Daoy (cell line): ENCODE data around the gene ZNF467. TPM values are rescaled to one million over a fixed set of nuclear protein-coding genes. Genes with fewer than 3 reads are reported as not detected.
A peak's percentile ranks its signal among the peaks of the same experiment; 100 is the strongest.

Experiments
- DNase-seq: peaks from one replicate; pipeline ENCODE4 v3.0.0-alpha.2; 2015; ENCODE audit warnings: low read depth
- total RNA-seq: library from RNA; depleted of rRNA; stranded (reverse); fragments of >200 nt; shearing (Covaris generic); gene quantifications from 2 replicates; pipeline ENCODE4 v1.2.3, GENCODE V29; 2014

The ZNF467 gene
- total RNA-seq, 1 experiment from 2014 or later, result 0.34 TPM

- no peak for DNase-seq
Measured at GRCh38 chr7:149808311-149808710, 34.9 kb upstream of the ZNF467 start.

GRCh38 chr7:149806726-149807125 lies 33.3 kb upstream of the ZNF467 start:
- no peak for DNase-seq

GRCh38 chr7:149804106-149804505 lies 30.7 kb upstream of the ZNF467 start:
- no peak for DNase-seq

- no peak for DNase-seq
Measured at GRCh38 chr7:149803551-149804074, 30.2 kb upstream of the ZNF467 start.

GRCh38 chr7:149802966-149803365 lies 29.6 kb upstream of the ZNF467 start:
- no peak for DNase-seq

- DNase-seq, result no peak
Measured at GRCh38 chr7:149801816-149802215, 28.4 kb upstream of the ZNF467 start.

- no peak for DNase-seq
Measured at GRCh38 chr7:149801002-149801566, 27.7 kb upstream of the ZNF467 start.

- no peak for DNase-seq
Measured at GRCh38 chr7:149800169-149800555, 26.8 kb upstream of the ZNF467 start.

GRCh38 chr7:149799397-149800168 lies 26.2 kb upstream of the ZNF467 start:
- peak; percentile 54 for DNase-seq

- DNase-seq, result no peak
Measured at GRCh38 chr7:149797771-149798170, 24.4 kb upstream of the ZNF467 start.

- DNase-seq, result no peak
Measured at GRCh38 chr7:149796287-149796860, 23.0 kb upstream of the ZNF467 start.

GRCh38 chr7:149795126-149795525 lies 21.7 kb upstream of the ZNF467 start:
- no peak for DNase-seq

- no peak for DNase-seq
Measured at GRCh38 chr7:149794661-149795060, 21.3 kb upstream of the ZNF467 start.

- DNase-seq, result no peak
Measured at GRCh38 chr7:149793261-149793660, 19.9 kb upstream of the ZNF467 start.

- DNase-seq, result no peak
Measured at GRCh38 chr7:149792220-149792595, 18.8 kb upstream of the ZNF467 start.

GRCh38 chr7:149791411-149792219 lies 18.2 kb upstream of the ZNF467 start:
- no peak for DNase-seq

- no peak for DNase-seq
Measured at GRCh38 chr7:149790754-149791360, 17.5 kb upstream of the ZNF467 start.

GRCh38 chr7:149790146-149790548 lies 16.8 kb upstream of the ZNF467 start:
- peak; percentile 62 for DNase-seq

- DNase-seq, result no peak
Measured at GRCh38 chr7:149789101-149789500, 15.7 kb upstream of the ZNF467 start.

GRCh38 chr7:149788300-149788851 lies 15.0 kb upstream of the ZNF467 start:
- no peak for DNase-seq
